Caco-2 (cell line): ENCODE data around the gene CACNA1C. TPM values are rescaled to one million over a fixed set of nuclear protein-coding genes. Genes with fewer than 3 reads are reported as not detected.

Experiments used
- BruUV-seq: library from RNA; stranded (reverse); fragments of 400-500 nt; replicated peaks from 2 replicates; lab custom pipeline; 2021; lab: Mats Ljungman, UMichigan
- CTCF ChIA-PET: fragments of 300-600 bp; sonication (Branson Sonifier 250); formaldehyde crosslinking; loops from one replicate; lab custom pipeline; 2022; ENCODE audit warnings: antibody characterized with exemption; lab: Charles Lee
- POLR2A ChIA-PET: fragments of 300-600 bp; sonication (Branson Sonifier 250); formaldehyde crosslinking; loops from one replicate; lab custom pipeline; 2022; ENCODE audit warnings: antibody characterized with exemption; lab: Charles Lee
- DNase-seq, 2 experiments: peaks; one replicate each; pipeline versions ENCODE4 v3.0.0 to v3.0.0-alpha.2; 2020 to 2022
- H3K27me3 ChIP-seq: replicated peaks from 2 replicates; pipeline ENCODE4 v1.6.0; 2011; ENCODE audit warnings: low read length; ENCODE audit not compliant: control insufficient read depth, insufficient read depth
- H3K36me3 ChIP-seq: 2 replicates; pipeline ENCODE4 v1.5.1; 2011; ENCODE audit warnings: low read length; ENCODE audit not compliant: control insufficient read depth, insufficient read depth
- H3K4me1 ChIP-seq: fragments of 250-450 bp; sonication (Bioruptor Pico); 2 replicates; pipeline ENCODE4 v1.5.1; 2020; ENCODE audit warnings: mild to moderate bottlenecking
- H3K4me3 ChIP-seq: 2 replicates; pipeline ENCODE4 v1.5.1; 2011; ENCODE audit warnings: low read depth, mild to moderate bottlenecking, control low read depth, low read length
- H3K9me3 ChIP-seq: fragments of 250-450 bp; sonication (Bioruptor Pico); 2 replicates; pipeline ENCODE4 v1.5.1; 2020; ENCODE audit warnings: mild to moderate bottlenecking, moderate library complexity
- H3K27ac Mint-ChIP-seq: one replicate; pipeline ENCODE4 v1.8.0; 2022; ENCODE audit warnings: mixed read lengths; ENCODE audit not compliant: unreplicated experiment
- H3K27me3 Mint-ChIP-seq: one replicate; pipeline ENCODE4 v1.8.0; 2022; ENCODE audit warnings: mixed read lengths; ENCODE audit not compliant: insufficient read depth, unreplicated experiment
- H3K36me3 Mint-ChIP-seq: one replicate; pipeline ENCODE4 v1.8.0; 2022; ENCODE audit warnings: mild to moderate bottlenecking, mixed read lengths; ENCODE audit not compliant: insufficient read depth, unreplicated experiment
- H3K4me1 Mint-ChIP-seq: one replicate; pipeline ENCODE4 v1.8.0; 2022; ENCODE audit warnings: low read depth, mixed read lengths; ENCODE audit not compliant: unreplicated experiment
- H3K4me3 Mint-ChIP-seq: one replicate; pipeline ENCODE4 v1.8.0; 2022; ENCODE audit warnings: mild to moderate bottlenecking, moderate library complexity, mixed read lengths; ENCODE audit not compliant: unreplicated experiment
- H3K9me3 Mint-ChIP-seq: one replicate; pipeline ENCODE4 v1.8.0; 2022; ENCODE audit warnings: mixed read lengths; ENCODE audit not compliant: unreplicated experiment
- CTCF ChIP-seq, 2 experiments: fragments of 200-600 bp in 1 of 2; IDR thresholded peaks; 1 replicate in 1 of 2; 2 replicates in 1 of 2; pipeline versions ENCODE4 v1.5.1 to v1.8.0; 2011 to 2022; ENCODE audit warnings: antibody characterized with exemption in 1 of 2, control low read depth in 1 of 2, inconsistent platforms in 1 of 2, low read depth in 1 of 2, low read length in 1 of 2, mild to moderate bottlenecking in 1 of 2, moderate library complexity in 1 of 2; ENCODE audit not compliant: insufficient read depth in 1 of 2, severe bottlenecking in 1 of 2, unreplicated experiment in 1 of 2
- intact Hi-C: fragments of 100-400 bp; cut with micrococcal nuclease; formaldehyde crosslinking; loops from one replicate; pipeline ENCODE4 v1.10.0; 2022; ENCODE audit not compliant: unreplicated experiment
- total RNA-seq: library from RNA; stranded (reverse); gene quantifications from 2 replicates; pipeline ENCODE4 v1.2.3, GENCODE V29; 2022

Gene CACNA1C
- total RNA-seq, 1 experiment from 2014 or later = not detected

- ChIA-PET CTCF (no interaction called here), POLR2A (no interaction called here)
- Mint-ChIP-seq H3K27ac (no peak overlapping the region), H3K4me1 (no peaks in the 10 kb centered on the region), H3K27me3 (peaks cover 40% of the 10 kb centered on the region), H3K9me3 (no peaks in the 10 kb centered on the region), H3K36me3 (no peaks in the 10 kb centered on the region), H3K4me3 (no peak overlapping the region)
- intact Hi-C loops = no loop called here
- peak in 1 of 2 experiments; percentile 28 for DNase-seq
- no peaks in the 10 kb centered on the region; the same call in none of the 2 replicates for H3K27me3 ChIP-seq
- no peaks in the 10 kb centered on the region for H3K9me3 ChIP-seq
- no peaks in the 10 kb centered on the region for H3K36me3 ChIP-seq
- H3K4me3 ChIP-seq = no peak overlapping the region
- no peaks in the 10 kb centered on the region for H3K4me1 ChIP-seq
- BruUV-seq = no TSS peak
- no peak for TF ChIP-seq CTCF (IDR thresholded peaks at IDR 0.05; ENCODE audit: insufficient read depth in 1 of 2, low read depth in 1 of 2, low read length in 1 of 2, severe bottlenecking in 1 of 2, unreplicated experiment in 1 of 2)
These were observed 590.9 kb downstream of the CACNA1C start for GRCh38 chr12:2643576-2644135.

GRCh38 chr12:2644683-2645405, 592.1 kb downstream of the CACNA1C start:
- intact Hi-C loops = no loop called here
- Histone ChIP-seq H3K27me3 (no peaks in the 10 kb centered on the region; the same call in none of the 2 replicates), H3K4me1 (no peaks in the 10 kb centered on the region), H3K4me3 (no peak overlapping the region), H3K9me3 (no peaks in the 10 kb centered on the region), H3K36me3 (no peaks in the 10 kb centered on the region)
- Mint-ChIP-seq H3K9me3 (no peaks in the 10 kb centered on the region), H3K4me3 (no peak overlapping the region), H3K4me1 (no peaks in the 10 kb centered on the region), H3K27ac (no peak overlapping the region), H3K36me3 (no peaks in the 10 kb centered on the region), H3K27me3 (peaks cover 40% of the 10 kb centered on the region)
- no peak for TF ChIP-seq CTCF (IDR thresholded peaks at IDR 0.05; ENCODE audit: insufficient read depth in 1 of 2, low read depth in 1 of 2, low read length in 1 of 2, severe bottlenecking in 1 of 2, unreplicated experiment in 1 of 2)
- BruUV-seq = no TSS peak
- DNase-seq = peak in 1 of 2 experiments; percentile 11
- ChIA-PET CTCF (no interaction called here), POLR2A (no interaction called here)

DNA sequence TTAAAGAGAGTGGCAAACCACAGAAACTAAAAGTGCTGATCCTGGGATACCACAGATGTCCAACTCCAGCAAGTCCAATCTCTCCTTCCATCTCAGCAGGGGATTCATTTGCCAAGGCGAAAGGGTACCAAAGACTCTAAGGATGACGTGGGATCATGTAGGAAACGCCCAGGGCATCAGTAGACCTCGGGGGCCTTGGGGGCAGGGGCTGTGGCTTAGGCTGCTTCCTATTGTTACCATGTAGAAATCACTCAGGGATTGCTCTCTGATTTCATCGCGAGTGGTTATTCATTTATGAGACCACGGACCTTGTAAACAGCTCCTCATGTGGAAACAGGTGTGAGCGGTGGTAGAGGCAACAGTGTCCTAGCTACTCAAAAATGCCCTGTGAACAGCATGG, 592.7 kb downstream of the CACNA1C start:
- H3K27ac Mint-ChIP-seq = no peak overlapping the region
- Histone ChIP-seq H3K4me3 (no peak overlapping the region), H3K27me3 (no peaks in the 10 kb centered on the region; the same call in none of the 2 replicates), H3K9me3 (no peaks in the 10 kb centered on the region), H3K36me3 (no peaks in the 10 kb centered on the region), H3K4me1 (no peaks in the 10 kb centered on the region)
- no TSS peak for BruUV-seq
- H3K9me3 Mint-ChIP-seq = no peaks in the 10 kb centered on the region
- intact Hi-C loops = no loop called here
- H3K36me3 Mint-ChIP-seq = no peaks in the 10 kb centered on the region
- H3K27me3 Mint-ChIP-seq = peaks cover 40% of the 10 kb centered on the region
- TF ChIP-seq CTCF (IDR thresholded peaks at IDR 0.05; ENCODE audit: insufficient read depth in 1 of 2, low read depth in 1 of 2, low read length in 1 of 2, severe bottlenecking in 1 of 2, unreplicated experiment in 1 of 2) = no peak
- ChIA-PET POLR2A (no interaction called here), CTCF (no interaction called here)
- DNase-seq = peak in 1 of 2 experiments; percentile 25
- H3K4me1 Mint-ChIP-seq = no peaks in the 10 kb centered on the region
- H3K4me3 Mint-ChIP-seq = no peak overlapping the region
